ENCODE results near the gene PROM1.

The PROM1 gene

DNA sequence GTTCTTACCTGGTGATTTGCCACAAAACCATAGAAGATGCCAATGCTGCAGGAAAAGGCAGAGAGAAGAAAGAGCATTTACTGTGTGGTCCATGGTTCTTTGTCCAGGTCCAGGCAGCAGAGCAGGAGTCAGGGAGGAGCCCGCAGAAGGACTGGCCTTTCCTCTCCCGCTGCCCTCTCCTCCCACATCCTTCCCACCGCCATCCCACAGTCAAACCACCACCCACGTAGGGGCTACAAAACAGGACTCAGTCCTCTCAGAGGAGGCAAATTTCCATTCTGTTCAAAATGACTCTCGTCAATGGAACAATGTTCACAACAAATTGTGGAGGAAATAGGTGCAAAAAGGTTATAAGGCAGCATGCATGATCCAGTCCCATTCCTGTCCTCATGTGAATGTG lies 58.6 kb downstream of the PROM1 start:
- no peak for DNase-seq

DNA sequence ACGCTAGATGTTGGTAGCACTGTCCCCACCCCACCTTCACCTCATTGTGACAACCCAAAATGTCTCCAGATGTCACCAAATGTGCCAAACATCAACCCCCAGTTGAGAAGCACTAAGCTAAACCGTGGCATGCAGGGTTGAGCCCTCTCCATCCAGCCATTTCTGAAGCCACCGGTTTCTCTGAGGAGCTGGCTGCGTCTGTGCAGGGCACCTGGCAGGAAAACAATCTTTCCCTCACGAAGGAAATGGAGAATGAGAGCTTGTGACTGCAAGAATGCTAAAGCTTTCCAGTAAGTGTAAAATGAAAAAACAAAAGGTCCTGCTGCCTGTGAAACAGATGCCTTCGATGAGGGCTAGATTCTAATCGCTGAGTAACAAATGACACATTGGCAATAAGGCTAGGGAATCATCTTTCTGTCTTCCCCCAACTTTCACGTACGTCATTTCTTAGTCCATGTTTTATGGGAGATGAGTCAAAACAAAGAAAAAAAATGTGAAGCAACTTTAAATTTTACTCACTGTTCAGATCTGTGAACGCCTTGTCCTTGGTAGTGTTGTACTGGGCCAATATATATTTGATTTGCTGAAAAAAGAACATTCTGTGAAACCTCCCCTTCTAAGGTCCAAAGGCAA lies 59.9 kb downstream of the PROM1 start:
- no peak for DNase-seq

DNA sequence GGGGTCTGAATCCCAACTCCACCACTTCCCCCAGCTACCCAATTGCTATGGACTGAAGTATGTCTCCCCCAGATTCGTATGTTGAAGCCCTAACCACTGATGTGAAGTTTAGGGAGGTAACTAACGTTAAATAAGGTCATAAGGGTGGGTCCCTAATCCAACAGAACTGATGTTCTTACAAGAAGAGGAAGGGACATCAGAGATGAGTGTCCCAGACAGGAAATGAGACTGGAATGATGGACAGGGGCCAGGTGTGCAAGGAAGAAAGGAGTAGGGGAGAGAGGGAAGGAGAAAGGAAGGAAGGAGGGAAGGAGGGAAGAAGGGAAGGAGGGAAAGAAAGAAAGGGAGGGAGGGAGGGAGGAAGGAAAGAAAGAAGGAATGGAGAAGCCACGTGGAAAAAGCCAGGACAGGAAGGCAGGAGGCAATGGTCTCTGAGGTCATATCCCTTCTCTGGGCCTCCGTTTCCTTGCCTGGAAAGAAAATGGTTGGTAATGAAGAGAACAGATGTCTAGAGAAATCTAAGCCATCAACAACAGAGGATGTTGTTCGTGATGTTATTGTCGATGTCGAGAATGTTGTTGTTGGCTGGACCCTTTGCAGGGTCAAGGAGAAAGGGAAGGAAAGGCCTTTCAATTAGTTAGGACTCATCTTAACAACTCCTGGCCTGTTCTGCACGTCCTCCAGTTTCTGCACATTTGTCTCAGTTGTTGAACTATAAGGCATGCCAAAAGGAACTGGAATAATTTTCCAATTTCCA lies 61.8 kb downstream of the PROM1 start:
- DNase-seq, result no peak

DNA sequence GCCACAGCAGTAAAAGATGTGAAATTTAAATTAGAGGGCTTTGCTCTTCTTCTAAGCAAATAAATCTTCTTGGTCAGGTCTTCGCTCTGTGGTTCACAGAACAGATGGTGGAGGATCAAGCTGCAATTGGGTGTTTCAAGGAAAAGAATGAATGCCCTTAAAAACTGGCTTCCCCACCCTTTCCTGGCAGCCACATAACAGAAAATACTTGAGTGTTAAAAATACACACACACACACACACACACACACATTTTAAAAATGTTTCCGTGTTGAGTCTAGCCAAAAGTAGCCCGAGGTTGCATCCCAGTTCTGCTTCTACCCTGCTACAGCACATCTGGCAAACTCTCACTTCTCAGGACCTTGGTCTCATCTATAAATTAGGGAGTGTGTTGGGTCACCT lies 64.2 kb downstream of the PROM1 start:
- no peak for DNase-seq

DNA sequence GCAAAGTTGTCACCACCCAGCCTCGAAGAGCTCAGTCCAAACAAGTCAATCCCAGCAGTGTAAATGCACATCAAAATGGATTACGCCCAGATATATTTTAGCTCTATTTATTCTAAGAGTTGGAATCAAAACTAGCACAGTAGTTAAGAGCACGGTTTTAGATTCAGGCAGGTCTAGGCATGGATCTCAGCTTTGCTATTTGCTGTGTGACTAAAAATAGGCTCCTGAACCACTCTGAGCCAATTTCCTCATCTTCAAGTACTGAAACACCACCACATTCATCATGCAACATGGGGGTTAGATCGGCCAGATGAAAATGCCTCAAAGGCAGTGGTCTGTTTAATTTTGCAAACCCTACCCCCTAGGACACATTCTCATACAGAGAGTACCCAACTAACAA lies 65.0 kb downstream of the PROM1 start:
- DNase-seq, result no peak

DNA sequence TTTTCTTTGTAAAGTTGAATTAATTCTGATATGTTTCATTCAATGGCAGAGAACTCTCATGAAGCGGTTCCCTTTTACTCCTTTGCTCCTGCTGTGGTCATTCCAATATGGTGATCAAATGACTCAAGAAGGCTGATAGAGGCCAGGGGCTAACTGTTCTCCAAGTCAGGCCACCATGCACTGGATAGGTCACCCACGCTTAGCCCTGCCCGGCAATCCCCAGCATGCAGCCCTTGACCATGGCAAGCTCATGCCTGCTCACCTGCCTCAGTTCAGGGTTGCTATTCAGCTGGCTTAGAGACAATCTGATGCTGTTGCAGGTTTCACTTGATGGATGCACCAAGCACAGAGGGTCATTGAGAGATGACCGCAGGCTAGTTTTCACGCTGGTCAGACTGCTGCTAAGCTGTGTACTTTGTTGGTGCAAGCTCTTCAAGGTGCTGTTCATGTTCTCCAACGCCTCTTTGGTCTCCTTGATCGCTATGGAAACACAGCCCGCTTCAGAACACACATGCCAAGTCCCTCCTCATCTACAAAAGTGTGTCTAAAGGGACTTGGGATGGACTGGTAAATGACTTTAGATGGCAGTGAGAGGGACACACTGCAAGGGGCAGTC lies 65.7 kb downstream of the PROM1 start:
- DNase-seq, result no peak

DNA sequence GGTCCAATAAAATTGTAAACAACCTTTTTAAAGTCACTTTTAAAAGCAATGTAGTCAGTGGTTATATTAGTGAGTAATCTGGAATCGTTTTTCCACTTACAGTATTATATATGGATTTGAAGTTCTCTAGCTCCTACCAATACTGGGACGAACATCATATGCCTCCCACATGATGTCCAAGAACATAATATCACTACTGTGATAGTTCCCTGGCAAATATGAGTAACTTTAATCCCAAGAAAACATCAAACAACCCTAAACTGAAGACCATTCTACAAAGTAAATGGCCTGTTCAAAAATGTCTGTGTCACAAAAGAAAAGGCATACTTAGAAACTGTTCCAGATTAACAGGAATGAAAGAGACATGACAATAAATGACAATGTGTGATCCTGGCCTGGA lies 67.3 kb downstream of the PROM1 start:
- no peak for DNase-seq

DNA sequence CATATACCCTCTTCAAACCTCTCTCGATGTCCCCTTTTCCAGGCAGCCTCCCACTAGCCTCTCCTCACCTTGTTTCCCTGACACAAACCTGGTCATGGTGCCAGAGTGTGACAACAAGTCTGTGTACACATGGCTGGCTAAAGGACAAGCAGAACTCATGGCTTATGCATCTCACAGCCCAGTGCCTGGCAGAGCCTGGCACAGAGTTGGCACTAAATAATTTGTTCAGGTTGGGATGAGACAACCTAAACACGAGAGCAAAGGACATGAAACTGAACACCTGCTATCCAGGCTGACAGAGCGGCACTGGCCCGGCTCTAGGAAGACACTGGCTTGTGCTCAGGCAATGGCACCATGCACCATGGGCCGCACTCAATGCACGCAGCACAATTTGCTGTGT lies 72.7 kb downstream of the PROM1 start:
- no peak for DNase-seq

DNA sequence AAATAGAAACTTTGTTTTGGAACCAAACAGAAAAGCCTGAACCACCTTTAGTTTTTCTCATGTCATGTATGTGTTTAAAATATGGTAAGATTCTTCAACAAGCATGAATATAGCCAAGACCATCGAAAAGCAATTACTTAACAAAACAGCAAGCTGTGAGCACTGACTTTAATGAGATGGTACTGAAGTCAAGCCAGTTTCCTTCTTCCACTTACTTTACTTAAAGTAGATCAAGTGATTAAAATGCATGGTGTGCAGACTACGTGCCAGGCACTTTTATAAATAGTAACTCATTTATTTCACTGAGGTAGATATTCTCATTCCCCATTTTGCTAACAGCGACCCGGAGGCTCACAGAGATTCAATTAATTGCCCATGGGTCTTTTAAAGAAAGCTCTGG lies 74.7 kb downstream of the PROM1 start:
- DNase-seq, result no peak

DNA sequence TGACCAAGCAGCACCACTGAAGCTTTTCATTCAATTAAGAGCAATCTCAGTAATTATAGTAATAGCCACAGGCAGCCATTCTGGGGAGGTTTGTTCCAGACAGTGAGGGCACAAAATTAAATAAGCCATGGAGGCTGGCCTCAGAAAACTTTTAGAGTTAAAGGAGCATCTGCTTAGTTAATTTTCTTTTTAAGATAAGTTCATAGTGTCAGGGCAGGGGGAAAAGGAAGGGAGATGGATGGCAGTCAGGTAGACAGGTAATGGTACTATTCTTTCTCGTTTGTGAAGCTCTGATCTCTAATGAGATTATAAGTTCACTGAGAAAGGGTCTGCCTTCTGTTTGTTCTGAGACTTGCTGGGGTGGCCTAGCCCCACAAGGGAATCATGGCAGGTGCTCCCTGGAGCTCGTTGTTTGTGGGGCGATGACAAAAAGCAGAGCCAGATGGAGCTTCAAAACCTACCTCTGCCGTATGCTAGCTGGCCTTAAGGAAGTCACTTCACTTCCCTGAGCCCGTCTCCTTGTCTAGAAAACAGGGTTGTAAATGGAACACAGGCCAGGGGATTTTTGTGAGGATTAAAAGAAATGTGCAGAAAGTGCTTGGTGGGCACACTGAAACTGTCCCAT lies 76.2 kb downstream of the PROM1 start:
- DNase-seq, result no peak

DNA sequence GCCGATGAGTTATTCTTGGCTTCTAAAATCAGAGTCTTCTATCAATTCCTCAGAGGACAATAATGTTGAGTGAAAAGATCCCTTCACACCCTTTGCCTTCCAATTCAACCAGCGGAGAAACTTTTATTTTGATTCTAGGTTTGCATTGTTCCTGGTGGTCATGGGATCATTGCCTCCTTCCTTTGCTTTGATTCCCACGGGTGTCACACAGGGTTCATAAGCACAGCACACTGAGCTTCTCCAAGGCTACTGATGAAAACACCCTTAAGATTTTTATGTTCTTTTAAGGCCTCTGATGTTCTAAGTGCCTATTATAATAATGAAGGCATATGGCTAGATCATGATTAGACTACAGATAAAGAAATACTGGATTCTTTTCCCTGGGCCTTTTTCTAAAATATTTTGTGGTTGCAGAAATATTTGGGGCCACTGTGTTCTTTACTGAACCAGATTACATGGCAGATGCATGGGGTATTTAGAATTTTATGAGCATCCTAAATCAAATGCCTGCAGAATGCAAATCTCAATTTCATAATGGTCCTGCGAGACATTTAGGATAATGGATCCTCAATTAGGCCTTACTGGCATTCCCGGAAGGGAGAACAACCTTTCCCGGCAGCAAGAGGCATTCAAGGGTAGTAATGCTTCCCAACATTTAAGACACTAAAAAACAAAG lies 76.9 kb downstream of the PROM1 start:
- no peak for DNase-seq

DNA sequence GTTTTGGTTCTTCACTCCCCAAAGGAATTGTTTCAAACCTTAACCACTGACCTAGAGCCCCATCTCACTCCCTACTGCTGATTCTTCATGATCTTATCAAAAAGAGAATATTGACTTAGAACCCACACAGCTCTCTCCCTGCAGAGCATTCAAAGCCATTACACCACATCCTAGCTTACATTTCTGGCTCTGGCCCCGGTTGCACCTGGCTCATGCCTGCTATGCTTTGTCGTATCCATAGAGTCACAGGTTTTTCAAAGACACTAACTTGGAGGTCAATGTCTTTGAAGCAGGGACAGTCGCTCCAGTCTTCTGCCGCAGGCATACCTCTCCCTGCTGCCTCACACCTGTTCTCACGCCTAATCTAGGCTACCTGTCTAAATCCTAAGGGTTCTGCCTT lies 78.1 kb downstream of the PROM1 start:
- no peak for DNase-seq

DNA sequence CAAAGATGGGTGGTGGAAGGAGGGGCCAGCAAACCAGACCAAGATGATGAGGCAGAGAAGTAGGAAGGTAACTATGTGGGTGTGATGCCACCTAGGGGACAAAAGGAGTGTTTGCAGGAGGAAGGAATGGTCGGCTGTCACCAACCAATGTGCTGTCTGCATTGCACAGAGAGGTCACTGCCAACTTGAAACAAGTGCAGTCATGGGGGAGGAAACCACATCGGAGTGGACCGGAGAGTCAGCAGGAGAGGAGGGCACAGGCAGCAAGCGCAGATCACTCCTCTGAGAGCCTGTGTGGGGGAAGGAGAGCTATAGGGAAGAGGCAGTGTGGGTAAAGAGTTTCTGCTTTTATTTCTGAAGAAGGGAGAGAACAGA lies 82.4 kb downstream of the PROM1 start:
- DNase-seq, result peak; percentile 9

DNA sequence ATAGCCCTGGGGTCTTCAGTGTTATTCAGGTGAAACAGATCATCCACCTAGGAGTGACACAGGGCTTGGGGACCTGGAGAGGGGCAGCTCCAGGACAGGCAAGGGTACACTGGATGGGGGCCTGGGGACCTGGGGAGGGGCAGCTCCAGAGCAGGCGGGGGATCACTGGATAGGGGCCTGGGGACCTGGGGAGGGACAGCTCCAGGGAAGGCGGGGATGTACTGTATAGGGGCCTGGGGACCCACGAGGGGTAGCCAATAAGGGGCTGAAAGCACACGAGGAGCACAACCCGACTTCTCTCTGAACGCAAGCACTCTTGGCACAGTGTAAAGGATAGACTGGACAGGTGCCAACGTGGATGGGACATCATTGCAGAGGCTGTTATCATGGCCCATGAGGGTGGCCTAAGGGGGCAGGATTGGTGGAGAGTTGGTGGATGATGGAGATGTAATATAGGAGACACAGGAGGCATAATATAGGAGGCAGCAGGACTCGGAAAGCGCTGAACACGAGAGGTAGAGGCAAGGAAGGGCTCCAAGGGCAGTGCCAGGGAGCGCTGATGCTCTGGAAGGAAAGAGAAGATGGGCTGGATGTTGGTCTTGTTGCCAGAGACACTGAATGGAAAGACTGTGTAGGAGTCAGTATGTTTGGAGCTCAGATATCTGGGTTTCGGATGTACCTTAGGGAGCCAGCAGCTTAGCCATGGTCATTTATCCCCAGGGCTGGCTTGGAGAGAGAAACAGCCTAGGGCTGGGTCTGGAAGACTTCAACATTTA lies 82.9 kb downstream of the PROM1 start:
- no peak for DNase-seq

DNA sequence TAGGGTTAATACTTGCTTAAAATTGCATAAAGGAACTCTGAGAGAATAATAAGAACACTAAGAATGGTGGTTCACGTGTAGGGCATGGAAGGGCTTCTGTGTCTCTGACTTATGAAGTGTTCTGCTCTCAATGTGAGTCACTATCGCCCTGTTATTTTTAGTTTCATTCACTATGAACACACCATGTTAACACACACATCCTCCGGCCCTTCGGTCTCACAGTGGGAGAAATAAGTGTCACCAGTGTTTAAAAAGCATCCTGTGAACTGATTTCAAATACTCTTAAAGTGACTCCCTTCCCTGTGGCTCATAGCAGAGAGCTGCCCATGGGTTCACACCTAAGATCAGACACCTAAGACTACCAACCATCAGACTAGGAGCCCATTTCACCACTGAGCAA lies 87.0 kb downstream of the PROM1 start:
- DNase-seq, result no peak

DNA sequence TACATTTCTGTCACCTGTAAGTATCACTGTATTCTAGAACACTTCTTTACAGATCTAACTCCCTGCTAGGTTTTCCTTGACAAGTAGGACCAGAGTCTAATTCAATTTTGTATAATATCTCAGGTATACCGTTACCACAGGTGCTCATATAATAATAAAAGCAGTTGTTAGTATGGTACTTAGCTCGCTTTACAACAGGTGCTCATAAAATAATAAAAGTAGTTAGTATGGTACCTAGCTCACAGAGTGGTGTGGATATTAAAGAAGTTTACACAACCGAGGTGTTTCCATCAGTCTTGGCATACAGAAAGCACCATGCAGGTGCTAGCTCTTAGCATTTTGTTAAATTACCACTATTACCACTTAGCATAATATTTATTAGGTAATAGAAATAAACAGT lies 88.0 kb downstream of the PROM1 start:
- DNase-seq, result no peak

DNA sequence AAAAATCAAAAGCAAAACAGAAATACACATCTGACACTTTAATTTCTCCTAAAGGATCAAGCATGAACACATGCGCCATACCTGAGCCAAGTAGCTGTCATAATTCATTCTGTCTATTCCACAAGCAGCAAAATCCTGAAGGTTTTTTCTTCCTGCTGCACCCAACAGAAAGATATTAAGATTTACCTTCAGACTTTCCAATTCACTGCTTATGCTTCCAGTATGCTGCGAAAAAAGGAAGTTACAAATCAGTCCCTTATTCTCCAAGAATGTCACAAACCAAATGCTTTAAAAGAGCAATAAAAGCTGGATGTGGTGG lies 91.7 kb downstream of the PROM1 start:
- DNase-seq, result no peak

DNA sequence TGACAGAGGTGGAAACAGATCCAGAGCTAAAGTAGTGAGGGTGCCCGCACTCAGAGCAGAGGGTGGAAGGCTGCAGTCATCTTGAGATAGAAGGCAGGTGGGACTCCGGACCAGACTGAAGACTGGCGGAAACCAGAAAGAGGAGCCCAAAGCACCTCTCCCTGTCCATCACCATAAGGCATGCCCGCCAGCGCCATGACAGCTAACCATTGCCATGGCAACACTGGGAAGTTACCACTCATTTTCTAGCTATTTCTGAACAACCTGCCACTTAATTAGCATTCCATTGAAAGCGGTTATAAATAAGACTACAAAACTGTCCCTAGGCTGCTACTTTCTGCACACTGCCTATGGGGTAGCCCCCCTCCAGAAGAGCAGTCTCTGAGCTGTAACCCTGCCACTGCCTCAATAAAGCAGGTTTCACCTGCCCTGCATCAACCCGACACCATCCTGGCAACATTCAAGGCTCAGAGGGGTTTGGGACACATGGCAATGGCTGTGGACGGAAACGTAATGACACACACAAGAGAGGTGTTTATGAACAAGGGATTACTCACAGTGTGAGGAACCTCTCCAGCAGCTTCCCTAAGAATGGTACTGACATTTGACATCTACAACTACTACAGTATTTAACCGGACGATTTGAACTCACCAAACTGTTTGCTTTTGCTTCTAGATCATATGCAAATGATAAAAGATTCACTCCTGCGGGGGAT lies 93.1 kb downstream of the PROM1 start:
- no peak for DNase-seq

DNA sequence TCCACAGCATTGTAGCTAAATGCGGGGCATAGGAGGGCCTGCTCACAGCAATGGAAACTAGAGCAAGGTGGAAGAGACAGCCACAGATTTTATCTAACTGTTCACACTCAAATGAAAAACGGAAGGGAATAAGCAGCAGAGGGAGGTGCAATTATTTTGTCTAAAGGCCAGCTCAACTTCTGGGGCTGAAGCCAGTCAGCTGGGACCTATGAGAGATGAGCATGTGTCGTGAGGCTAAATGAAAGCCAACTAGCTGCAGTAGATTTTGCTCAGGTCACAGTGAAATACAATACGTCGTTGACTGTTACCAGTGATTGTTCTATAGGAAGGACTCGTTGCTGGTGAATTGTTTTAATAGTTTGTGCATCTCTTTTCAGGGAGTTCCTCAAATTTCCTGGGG lies 94.4 kb downstream of the PROM1 start:
- no peak for DNase-seq

DNA sequence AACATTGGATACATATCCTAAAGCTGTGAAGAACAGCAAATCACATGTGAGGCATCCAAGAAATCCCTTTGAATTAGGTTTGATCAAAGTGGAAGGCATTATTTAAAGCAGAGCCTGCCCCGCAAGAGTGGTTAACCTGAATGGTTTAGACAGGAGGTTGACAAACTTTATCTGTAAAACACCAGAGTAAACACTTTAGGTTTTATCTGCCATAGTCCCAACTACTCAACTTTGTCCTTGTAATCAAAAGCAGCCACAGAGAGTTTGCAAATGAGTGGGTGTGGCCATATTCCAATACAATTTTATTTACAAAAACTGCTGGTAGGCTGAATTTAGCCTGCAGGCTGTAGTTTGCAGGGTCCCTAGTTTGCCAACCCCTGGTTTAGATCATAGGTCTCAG lies 95.6 kb downstream of the PROM1 start:
- DNase-seq, result no peak

DNA sequence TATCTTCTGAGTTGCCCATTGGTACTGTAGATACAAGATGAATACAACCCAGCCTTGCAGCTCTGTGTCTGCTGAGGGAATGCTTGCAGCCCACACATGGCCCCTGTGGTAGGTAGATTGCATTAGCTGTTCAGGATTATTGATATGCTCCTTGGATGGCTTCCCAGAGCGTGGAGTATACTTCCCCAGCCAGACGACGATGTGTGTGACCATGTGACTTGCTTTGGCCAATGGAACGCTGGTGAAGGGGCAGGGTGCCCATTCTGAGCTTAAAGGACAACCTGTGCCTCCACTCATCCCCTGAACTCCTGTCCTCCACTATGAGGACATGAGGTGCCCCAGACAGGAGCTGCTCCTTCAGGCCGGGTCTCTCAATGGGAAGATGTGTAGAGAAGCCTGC lies 96.9 kb downstream of the PROM1 start:
- no peak for DNase-seq

DNA sequence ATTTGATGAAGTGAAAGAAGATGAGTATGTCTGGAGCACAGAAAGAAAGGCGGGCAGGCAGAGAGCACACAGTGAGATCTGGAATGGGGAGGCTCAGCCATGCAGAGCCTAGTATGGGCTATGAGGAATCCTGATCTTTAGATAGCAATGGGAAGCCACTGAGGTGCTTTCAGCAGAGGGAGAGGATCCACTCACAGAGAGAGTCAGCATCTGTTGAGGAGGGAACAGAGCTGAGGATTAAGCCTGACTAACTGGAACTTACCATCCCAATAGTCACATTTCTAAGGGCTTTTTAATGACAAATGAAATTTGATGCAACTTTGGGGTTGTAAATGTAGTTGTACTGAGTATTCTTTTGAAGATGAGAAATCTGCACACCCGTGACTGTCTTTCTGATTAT lies 100.2 kb downstream of the PROM1 start:
- DNase-seq, result no peak

Data from T-helper 9 cell (primary cell).